Trophoblast cell (in vitro differentiated cells and primary cell): ENCODE results near the gene LCLAT1.

Experiments used
- DNase-seq, 2 donors: peaks; one replicate each; pipeline ENCODE4 v3.0.0-alpha.2; 2016
- H2AFZ ChIP-seq: 2 replicates; pipeline ENCODE4 v1.6.1; 2013; ENCODE audit warnings: low read length, moderate library complexity, mild to moderate bottlenecking; ENCODE audit not compliant: insufficient read depth, poor library complexity
- H2AK5ac ChIP-seq: 2 replicates; pipeline ENCODE4 v1.6.1; 2013; ENCODE audit warnings: mild to moderate bottlenecking, low read length
- H2BK120ac ChIP-seq: 2 replicates; pipeline ENCODE4 v1.6.1; 2013; ENCODE audit warnings: low read length, mild to moderate bottlenecking, moderate library complexity; ENCODE audit not compliant: insufficient read depth, poor library complexity
- H2BK12ac ChIP-seq: 2 replicates; pipeline ENCODE4 v1.6.1; 2013; ENCODE audit warnings: mild to moderate bottlenecking, low read length, moderate library complexity
- H2BK5ac ChIP-seq: 2 replicates; pipeline ENCODE4 v1.6.1; 2013; ENCODE audit warnings: low read length, low read depth, moderate library complexity, mild to moderate bottlenecking; ENCODE audit not compliant: poor library complexity
- H3K14ac ChIP-seq: 2 replicates; pipeline ENCODE4 v1.6.1; 2013; ENCODE audit warnings: mild to moderate bottlenecking, low read length
- H3K18ac ChIP-seq: 2 replicates; pipeline ENCODE4 v1.6.1; 2013; ENCODE audit warnings: mild to moderate bottlenecking, low read length
- H3K23ac ChIP-seq: 2 replicates; pipeline ENCODE4 v1.6.1; 2013; ENCODE audit warnings: low read length
- H3K27ac ChIP-seq: 2 replicates; pipeline ENCODE4 v1.5.1; 2013; ENCODE audit warnings: low read depth, mild to moderate bottlenecking, inconsistent platforms, low read length, moderate library complexity
- H3K27me3 ChIP-seq: 2 replicates; pipeline ENCODE4 v1.6.1; 2013; ENCODE audit warnings: inconsistent platforms, mild to moderate bottlenecking, low read length, moderate library complexity; ENCODE audit not compliant: insufficient read depth
- H3K36me3 ChIP-seq, 2 experiments: 1 replicate in 1 of 2; 2 replicates in 1 of 2; pipeline ENCODE4 v1.6.1; 2013; ENCODE audit warnings: low read length in 2 of 2, mild to moderate bottlenecking in 2 of 2, moderate library complexity in 1 of 2; ENCODE audit not compliant: insufficient read depth in 2 of 2, control insufficient read depth in 1 of 2
- H3K4ac ChIP-seq: 2 replicates; pipeline ENCODE4 v1.6.1; 2013; ENCODE audit warnings: low read depth, mild to moderate bottlenecking, low read length, moderate library complexity
- H3K4me1 ChIP-seq, 2 experiments: 1 replicate in 1 of 2; 2 replicates in 1 of 2; pipeline ENCODE4 v1.6.1; 2013; ENCODE audit warnings: low read length in 2 of 2, mild to moderate bottlenecking in 2 of 2, moderate library complexity in 1 of 2; ENCODE audit not compliant: insufficient read depth in 2 of 2, control insufficient read depth in 1 of 2
- H3K4me2 ChIP-seq: 2 replicates; pipeline ENCODE4 v1.6.1; 2013; ENCODE audit warnings: inconsistent platforms, mild to moderate bottlenecking, low read length, moderate library complexity
- H3K4me3 ChIP-seq: 2 replicates; pipeline ENCODE4 v1.5.1; 2013; ENCODE audit warnings: mild to moderate bottlenecking, low read depth, low read length, inconsistent platforms
- H3K79me1 ChIP-seq: one replicate; pipeline ENCODE4 v1.6.1; 2013; ENCODE audit warnings: low read length
- H3K79me2 ChIP-seq: 2 replicates; pipeline ENCODE4 v1.6.1; 2013; ENCODE audit warnings: low read length, mild to moderate bottlenecking; ENCODE audit not compliant: control insufficient read depth, insufficient read depth, poor library complexity
- H3K9ac ChIP-seq: 2 replicates; pipeline ENCODE4 v1.6.1; 2013; ENCODE audit warnings: mild to moderate bottlenecking, low read length
- H3K9me3 ChIP-seq: 2 replicates; pipeline ENCODE4 v1.6.1; 2013; ENCODE audit warnings: low read depth, mild to moderate bottlenecking, control low read depth, inconsistent platforms, low read length; ENCODE audit not compliant: insufficient read depth
- H4K12ac ChIP-seq: 2 replicates; pipeline ENCODE4 v1.6.1; 2013; ENCODE audit warnings: low read depth, mild to moderate bottlenecking, low read length, moderate library complexity
- H4K8ac ChIP-seq: 2 replicates; pipeline ENCODE4 v1.6.1; 2013; ENCODE audit warnings: low read depth, mild to moderate bottlenecking, low read length, moderate library complexity
- H4K91ac ChIP-seq: one replicate; pipeline ENCODE4 v1.6.1; 2013; ENCODE audit warnings: low read depth, mild to moderate bottlenecking, low read length, moderate library complexity
- WGBS: extraction: QIAGEN DNeasy Blood & Tissue Kit; methylation state at CpG from one replicate; pipeline ENCODE4 v1.1.7; 2013; ENCODE audit warnings: missing lambda C conversion rate; ENCODE audit not compliant: insufficient read length, insufficient coverage; ENCODE audit errors: extremely low coverage; 5-methylcytosine and 5-hydroxymethylcytosine counted together

The LCLAT1 gene

DNA sequence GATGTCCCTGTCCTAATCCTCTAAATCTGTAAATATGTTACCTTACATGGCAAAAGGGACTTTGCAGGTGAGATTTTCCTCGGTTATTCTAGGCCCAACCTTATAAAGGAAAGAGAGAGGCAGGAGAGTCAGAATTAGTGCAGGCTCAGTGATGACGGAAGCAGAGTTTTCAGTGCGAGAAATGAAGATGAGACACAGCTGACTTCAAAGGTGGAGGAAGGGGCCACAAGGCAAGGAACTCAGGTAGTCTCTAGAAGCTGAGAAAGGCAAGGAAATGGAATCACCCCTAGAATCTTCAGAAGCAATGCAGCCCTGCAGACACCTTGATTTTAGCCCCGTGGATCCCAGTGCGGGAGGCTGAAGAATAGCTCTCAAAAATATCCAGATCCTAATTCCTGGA lies 7.2 kb upstream of the LCLAT1 start:
- Histone ChIP-seq H3K23ac (no peak overlapping the region), H3K9me3 (no peaks in the 10 kb centered on the region), H3K4ac (no peak overlapping the region), H3K79me1 (peaks cover 4% of the 10 kb centered on the region), H3K14ac (no peak overlapping the region), H4K12ac (no peak overlapping the region), H3K18ac (no peak overlapping the region), H3K79me2 (no peaks in the 10 kb centered on the region), H3K4me1 (peaks cover 2 to 4% of the 10 kb centered on the region in 2 experiments), H2BK120ac (no peak overlapping the region), H3K4me3 (no peak overlapping the region), H2BK5ac (no peak overlapping the region), H3K4me2 (no peak overlapping the region), H3K27ac (no peak overlapping the region), H3K9ac (no peak overlapping the region), H3K27me3 (no peaks in the 10 kb centered on the region), H2AK5ac (no peak overlapping the region), H4K91ac (peak overlapping the region; percentile 51), H4K8ac (no peak overlapping the region), H2BK12ac (no peak overlapping the region), H3K36me3 (no peaks in the 10 kb centered on the region), H2AFZ (no peak overlapping the region)
- no peak for DNase-seq
- no CpG with 5 or more reads among the region's 5 CpGs for WGBS

DNA sequence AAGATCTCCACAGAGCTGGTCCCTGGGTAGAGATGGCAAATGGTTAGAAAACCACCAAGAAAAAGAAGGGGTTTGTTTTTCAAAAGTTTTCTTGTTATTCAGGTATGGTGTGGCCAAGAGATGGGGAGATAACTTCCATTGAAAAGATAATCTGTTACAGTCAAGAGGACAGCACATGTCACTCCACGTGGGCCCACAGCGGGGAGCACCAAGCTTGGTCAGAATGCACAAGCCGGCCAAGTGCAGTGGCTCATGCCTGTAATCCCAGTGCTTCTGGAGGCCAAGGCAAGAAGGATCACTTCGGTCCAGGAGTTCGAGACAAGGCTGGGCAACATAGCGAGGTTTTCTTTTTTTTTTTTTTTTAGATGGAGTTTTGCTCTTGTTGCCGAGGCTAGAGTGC lies 6.0 kb upstream of the LCLAT1 start:
- no peaks in the 10 kb centered on the region for H3K9me3 ChIP-seq
- no peaks in the 10 kb centered on the region for H3K36me3 ChIP-seq
- no peak overlapping the region for H3K14ac ChIP-seq
- no peak overlapping the region for H2BK120ac ChIP-seq
- no peak overlapping the region for H3K4me2 ChIP-seq
- H4K12ac ChIP-seq: no peak overlapping the region
- no peak overlapping the region for H3K23ac ChIP-seq
- no peaks in the 10 kb centered on the region for H3K27me3 ChIP-seq
- no peak overlapping the region for H3K4me3 ChIP-seq
- no peak overlapping the region for H2BK5ac ChIP-seq
- no CpG with 5 or more reads among the region's 7 CpGs for WGBS
- H2BK12ac ChIP-seq: no peak overlapping the region
- no peak for DNase-seq
- H3K79me1 ChIP-seq: peaks cover 2% of the 10 kb centered on the region
- H2AFZ ChIP-seq: no peak overlapping the region
- H4K8ac ChIP-seq: no peak overlapping the region
- H2AK5ac ChIP-seq: no peak overlapping the region
- H3K4me1 ChIP-seq: peaks cover 2 to 3% of the 10 kb centered on the region in 2 experiments
- H4K91ac ChIP-seq: no peak overlapping the region
- no peaks in the 10 kb centered on the region for H3K79me2 ChIP-seq
- no peak overlapping the region for H3K9ac ChIP-seq
- H3K27ac ChIP-seq: no peak overlapping the region
- no peak overlapping the region for H3K4ac ChIP-seq
- no peak overlapping the region for H3K18ac ChIP-seq

- Histone ChIP-seq H4K12ac (no peak overlapping the region), H3K4ac (no peak overlapping the region), H3K27me3 (no peaks in the 10 kb centered on the region), H2BK120ac (no peak overlapping the region), H3K27ac (no peak overlapping the region), H3K14ac (no peak overlapping the region), H3K4me1 (peaks cover 4 to 9% of the 10 kb centered on the region in 2 experiments), H3K79me1 (peaks cover 10% of the 10 kb centered on the region), H3K4me2 (no peak overlapping the region), H3K9ac (no peak overlapping the region), H2BK12ac (peak overlapping the region; percentile 37), H3K18ac (no peak overlapping the region), H3K36me3 (no peaks in the 10 kb centered on the region), H3K23ac (no peak overlapping the region), H4K8ac (no peak overlapping the region), H2AFZ (no peak overlapping the region), H2AK5ac (no peak overlapping the region), H3K79me2 (peaks cover 5% of the 10 kb centered on the region), H2BK5ac (no peak overlapping the region), H3K9me3 (no peaks in the 10 kb centered on the region), H4K91ac (no peak overlapping the region), H3K4me3 (no peak overlapping the region)
- DNase-seq: no peak
Measured at GRCh38 chr2:30443081-30443480, 4.0 kb upstream of the LCLAT1 start.

GRCh38 chr2:30444273-30444672 lies 2.8 kb upstream of the LCLAT1 start:
- peaks cover 5% of the 10 kb centered on the region for H3K79me2 ChIP-seq
- H3K9me3 ChIP-seq: no peaks in the 10 kb centered on the region
- H3K14ac ChIP-seq: no peak overlapping the region
- H2BK12ac ChIP-seq: no peak overlapping the region
- no peak overlapping the region for H3K23ac ChIP-seq
- H4K12ac ChIP-seq: no peak overlapping the region
- H3K18ac ChIP-seq: no peak overlapping the region
- no peak overlapping the region for H3K27ac ChIP-seq
- H3K4me1 ChIP-seq: peaks cover 4 to 9% of the 10 kb centered on the region in 2 experiments
- H3K79me1 ChIP-seq: peaks cover 10% of the 10 kb centered on the region
- no peak overlapping the region for H3K4me3 ChIP-seq
- H2BK120ac ChIP-seq: no peak overlapping the region
- peak in 1 of 2 donors; percentile 36 for DNase-seq
- H4K8ac ChIP-seq: no peak overlapping the region
- H2BK5ac ChIP-seq: no peak overlapping the region
- no peak overlapping the region for H3K9ac ChIP-seq
- WGBS: no CpG with 5 or more reads among the region's 3 CpGs
- no peak overlapping the region for H4K91ac ChIP-seq
- H2AK5ac ChIP-seq: no peak overlapping the region
- H2AFZ ChIP-seq: no peak overlapping the region
- H3K27me3 ChIP-seq: no peaks in the 10 kb centered on the region
- H3K4ac ChIP-seq: no peak overlapping the region
- H3K4me2 ChIP-seq: no peak overlapping the region
- H3K36me3 ChIP-seq: no peaks in the 10 kb centered on the region
